HG03196 (cell line): ENCODE measurements around the gene MRPL43.
"Not testable (repeated sequence)": the region's sequence is repeated elsewhere in the genome, so short reads cannot be mapped to it uniquely, and the experiment has no call there.

ENCODE experiments used
- ATAC-seq: cut with Tn5 transposase; IDR thresholded peaks from one replicate; pipeline ENCODE4 v1.9.1; 2021; ENCODE audit not compliant: unreplicated experiment

Gene MRPL43

DNA sequence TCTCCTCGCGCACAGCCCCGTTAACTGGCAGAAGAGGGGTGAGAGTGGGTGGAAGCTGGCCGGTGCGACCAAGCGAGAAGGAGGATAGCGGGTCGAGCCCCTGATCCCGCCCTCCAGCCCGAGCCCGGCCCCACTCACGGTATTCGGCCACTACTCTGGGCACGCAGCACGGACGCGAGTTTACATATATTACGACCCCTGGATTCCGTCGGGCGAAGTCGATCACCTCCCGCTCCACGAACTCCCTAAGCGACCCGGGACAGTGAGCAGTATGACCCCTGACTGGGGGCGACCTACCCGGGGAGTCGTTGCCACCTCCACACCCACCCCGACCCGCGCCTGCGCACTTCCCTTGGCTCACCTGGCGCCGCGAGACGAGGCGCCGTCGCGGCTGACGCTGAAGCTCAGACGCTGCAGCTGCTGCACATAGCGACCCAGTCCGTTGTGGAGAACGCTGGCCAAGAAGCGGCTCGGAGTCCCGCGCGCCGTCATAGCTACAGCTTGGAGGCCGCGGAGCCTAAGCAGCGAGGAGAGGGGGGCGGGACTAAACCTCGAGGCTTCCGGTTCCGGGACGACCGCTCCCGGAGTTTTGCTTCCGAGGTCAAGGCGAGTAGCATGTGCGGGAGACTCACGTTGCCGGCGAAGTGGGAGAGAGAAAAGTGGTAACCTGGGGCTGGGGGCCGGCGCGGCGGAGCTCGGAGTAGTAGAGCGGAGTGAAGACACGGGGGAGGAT, at the start of gene MRPL43, which contains the start of gene TWNK:
Gene MRPL43 (minus strand): TSS at position 546 of the 733 bp plus-strand sequence. CDS start 54 bp downstream, at position 492.
Gene TWNK (plus strand): TSS at position 592 of the 733 bp plus-strand sequence. CDS start 668 bp downstream, outside the sequence.
- ATAC-seq, result peak; percentile 71

DNA sequence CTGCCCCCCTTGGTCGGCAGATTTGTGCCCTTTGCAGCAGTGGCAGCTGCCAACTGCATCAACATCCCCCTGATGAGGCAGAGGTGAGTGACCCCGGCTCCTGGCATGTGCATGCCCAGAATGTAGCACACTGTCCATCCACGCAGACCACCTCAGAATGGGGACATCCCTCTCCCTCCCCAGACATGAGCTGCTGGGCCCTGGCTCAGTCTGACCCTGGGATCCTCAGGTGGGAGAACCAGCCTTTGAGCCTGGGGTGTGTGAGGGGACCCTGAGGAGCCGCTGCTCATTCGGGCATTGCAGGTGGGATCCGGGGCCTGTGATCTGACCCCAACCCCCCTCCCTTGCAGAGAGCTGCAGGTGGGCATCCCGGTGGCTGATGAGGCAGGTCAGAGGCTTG, 49.4 kb upstream of the MRPL43 start:
- ATAC-seq, result no peak

DNA sequence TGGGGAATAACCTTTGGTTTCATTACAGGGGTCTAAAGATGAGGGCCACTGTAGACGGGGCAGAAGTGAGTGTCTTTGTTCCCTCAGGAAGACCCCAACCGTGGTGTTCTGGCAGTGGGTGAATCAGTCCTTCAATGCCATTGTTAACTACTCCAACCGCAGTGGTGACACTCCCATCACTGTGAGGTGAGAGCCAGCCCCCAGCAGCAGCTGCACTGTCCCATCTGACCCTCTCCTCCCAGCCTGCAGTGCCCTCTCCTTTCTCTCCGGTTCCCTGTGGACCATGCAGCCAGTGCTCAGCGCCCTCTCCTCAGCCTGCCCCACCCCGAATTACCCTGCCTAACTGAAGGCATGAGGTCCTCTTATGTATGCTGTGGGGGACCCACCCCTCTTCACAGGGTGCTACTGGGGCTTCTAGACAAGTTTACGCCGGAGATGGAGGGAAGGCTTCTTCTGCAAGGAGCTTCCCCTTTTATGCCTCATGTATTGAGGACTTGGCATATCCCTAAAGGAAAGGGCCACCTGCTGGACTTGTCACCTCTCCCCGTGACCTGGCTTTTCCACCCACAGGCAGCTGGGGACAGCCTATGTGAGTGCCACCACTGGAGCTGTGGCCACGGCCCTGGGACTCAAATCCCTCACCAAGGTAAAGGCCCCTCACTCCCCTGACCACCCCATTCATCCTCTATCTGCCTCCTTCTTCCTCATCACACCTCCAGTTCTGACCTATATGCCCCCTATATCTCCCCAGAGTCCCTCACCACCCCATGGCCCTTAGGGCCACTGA, 48.8 kb upstream of the MRPL43 start:
- no peak for ATAC-seq

DNA sequence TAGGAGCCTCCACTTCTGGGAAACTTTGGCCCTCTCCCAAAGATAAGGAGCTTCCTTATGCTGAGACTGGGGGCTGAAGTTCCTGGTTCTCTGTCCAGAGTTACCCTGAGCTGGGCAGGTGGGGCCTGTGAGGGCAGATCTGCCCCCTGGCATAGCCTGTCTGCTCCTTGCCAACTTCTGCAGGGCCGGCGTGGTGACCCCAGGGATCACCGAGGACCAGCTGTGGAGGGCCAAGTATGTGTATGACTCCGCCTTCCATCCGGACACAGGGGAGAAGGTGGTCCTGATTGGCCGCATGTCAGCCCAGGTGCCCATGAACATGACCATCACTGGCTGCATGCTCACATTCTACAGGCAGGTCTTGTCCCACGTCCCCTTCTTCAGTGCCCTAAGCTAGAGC, 48.0 kb upstream of the MRPL43 start:
- no peak for ATAC-seq

DNA sequence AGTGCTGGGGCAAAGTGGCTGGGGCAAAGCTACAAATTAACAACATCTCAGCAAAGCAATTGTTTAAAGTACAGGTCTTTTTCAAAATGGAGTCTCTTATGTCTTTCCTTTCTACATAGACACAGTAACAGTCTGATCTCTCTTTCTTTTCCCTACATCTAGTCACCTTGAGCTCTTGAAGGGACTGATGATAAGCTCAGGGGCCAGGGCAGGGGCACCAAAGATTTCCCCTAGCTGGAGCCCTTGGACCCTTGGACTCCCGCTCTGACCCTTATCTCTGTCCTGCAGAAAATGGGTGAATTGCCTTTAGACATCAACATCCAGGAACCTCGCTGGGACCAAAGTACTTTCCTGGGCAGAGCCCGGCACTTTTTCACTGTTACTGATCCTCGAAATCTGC, 47.1 kb upstream of the MRPL43 start:
- ATAC-seq, result not testable (repeated sequence)

DNA sequence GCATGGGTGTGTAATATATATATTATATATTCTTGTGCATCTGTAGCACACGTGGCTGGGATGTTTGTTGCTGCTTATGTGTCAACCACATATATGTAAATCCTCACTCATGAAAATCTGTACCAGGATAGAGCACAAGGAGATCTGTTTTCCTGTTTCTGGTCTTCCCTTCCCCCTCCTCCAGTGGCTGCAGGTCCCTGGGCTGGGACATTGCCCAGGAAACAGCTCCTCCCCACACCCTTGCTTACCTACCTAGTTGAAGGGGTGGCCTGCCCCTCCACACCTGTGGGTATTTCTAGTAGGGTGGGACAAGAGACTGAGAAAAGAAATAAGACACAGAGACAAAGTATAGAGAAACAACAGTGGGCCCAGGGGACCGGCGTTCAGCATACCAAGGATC, 46.0 kb upstream of the MRPL43 start:
- ATAC-seq, result no peak

DNA sequence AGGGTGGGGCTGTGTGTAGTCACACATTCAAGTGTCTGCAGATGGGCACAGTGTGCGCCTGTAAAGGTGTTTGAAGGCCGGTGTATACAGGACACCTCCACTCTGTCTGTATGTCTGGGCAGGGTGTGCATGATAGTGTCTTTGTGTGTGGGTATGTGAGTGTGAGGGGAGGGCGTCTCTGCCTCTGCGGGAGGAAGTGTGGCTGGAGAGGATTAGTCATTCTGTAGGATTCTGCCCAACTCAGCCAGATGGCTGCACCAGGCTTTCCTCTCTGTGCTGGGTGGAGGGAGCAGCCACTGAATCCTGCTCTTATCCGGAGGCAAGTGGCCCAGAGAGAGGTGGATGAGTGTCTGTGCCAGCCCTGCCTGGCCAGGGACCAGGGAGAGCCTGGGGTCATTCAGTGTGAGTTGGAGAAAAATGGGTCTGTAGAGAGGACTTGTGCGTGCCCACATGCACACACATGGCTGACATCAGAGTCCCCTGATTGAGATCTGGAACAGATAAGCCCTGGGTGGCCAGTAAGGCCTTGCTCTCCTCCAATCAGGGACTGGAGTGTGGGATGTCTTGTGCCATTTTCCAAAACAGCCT, 45.4 kb upstream of the MRPL43 start:
- no peak for ATAC-seq

DNA sequence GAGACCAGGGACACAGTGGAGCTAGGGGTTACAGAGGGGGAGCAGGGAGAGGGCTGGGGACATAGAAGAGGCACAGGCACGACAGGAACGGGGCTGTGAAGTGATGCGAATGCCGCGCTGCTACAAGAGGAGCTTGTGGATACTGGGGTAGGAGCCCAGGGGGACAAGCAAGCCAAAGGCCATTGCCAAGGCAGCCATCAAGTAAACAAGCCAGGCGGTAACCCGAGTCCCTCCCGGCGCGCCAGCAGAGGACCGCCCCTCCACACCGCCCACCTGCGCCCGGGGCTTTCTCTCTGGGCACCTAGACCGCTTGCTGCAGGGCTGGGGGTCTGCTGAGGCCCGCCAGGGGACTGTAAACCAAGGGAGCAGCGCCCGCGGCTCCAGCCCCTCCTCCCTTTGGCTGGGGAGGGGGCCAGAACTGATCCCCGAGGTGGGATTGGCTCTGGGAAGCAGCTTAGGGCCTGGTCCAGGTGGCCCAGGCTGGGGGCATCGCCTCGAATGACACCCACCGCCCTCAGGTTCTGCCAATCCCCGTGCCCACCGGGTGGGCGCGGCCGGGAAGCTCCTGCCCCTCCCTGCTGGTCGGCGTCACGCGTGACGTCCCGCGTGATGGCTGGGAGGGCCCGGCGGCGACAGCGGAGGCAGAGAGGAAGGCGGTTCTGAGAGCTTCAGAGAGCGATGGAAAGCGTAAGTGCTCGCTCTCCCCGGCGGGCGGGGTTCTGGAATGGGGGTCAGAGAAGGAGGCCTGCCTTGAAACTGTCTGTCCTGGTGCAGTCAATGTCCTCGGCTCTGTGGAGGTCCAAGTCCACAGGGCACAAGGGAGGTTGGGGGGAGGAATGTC, 44.7 kb upstream of the MRPL43 start:
- no peak for ATAC-seq

DNA sequence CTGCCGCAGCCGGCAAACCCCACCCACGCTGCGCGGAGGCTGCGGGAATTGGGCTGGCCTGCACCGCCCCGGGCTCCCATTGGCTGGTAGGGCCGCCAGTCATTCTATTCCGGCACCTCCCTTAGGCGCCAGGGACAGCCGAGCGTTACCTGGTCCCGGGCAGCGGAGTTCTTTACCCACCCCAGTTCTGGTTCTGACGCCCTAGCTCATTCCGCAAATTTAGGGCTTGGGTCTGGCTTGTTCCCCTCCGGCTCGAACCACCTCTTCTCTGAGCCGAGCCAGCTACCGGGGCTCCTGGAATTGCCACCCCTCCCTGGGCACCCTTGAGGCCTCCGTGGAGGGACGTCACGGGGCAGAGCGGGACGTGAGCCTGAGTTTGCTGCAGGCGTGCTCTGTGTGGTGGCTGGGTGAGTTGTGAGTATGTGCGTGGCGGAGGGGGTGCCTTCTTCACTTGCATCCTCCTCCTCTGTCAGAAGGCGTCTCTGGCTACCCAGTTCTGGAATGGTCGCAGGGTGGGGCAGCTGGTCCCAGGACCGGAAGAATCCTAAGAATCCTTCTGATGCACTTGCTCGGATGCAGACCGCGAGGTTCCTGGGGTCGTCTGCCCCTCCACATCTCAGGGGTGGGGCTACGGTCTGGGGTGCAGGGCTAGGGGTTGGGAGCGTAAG, 44.0 kb upstream of the MRPL43 start, which contains the start of the genes PDZD7 and SFXN3:
Gene PDZD7 (minus strand): TSS at position 2 of the 668 bp plus-strand sequence. CDS start 910 bp downstream, outside the sequence.
Gene SFXN3 (plus strand): TSS at position 107 of the 668 bp plus-strand sequence. CDS start 3,461 bp downstream, outside the sequence.
- peak; percentile 83 for ATAC-seq

DNA sequence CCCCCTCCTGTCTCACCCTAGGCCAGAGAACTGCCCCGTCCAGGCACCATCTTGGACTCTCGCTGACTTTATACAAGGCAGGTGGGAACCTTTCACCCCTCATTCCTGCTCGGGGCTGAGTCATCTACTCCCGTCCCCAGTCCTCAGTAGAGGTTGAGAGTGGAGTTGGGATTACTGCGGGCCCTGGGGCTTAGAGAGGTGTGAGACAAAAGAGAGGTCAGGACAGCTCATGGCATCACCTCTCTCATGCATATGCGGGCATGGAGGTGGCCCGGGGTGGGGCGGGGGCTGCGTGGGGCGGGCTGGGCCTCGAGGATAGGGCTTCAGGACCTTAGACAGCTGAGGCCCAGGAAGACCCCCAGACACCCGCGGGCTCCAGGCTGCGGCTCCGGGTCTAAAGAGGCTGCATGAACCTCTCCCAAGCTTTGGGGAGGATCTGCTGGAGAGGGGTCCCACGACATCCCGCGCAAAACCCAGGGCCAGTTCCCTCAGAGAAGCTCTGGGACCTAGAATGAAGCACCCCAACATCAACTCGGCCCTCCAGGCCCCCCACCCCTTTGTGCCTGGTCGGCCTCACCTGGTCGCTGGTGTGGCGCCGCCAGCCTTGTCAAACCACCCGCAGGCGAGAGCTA, 43.3 kb upstream of the MRPL43 start:
- ATAC-seq, result no peak

DNA sequence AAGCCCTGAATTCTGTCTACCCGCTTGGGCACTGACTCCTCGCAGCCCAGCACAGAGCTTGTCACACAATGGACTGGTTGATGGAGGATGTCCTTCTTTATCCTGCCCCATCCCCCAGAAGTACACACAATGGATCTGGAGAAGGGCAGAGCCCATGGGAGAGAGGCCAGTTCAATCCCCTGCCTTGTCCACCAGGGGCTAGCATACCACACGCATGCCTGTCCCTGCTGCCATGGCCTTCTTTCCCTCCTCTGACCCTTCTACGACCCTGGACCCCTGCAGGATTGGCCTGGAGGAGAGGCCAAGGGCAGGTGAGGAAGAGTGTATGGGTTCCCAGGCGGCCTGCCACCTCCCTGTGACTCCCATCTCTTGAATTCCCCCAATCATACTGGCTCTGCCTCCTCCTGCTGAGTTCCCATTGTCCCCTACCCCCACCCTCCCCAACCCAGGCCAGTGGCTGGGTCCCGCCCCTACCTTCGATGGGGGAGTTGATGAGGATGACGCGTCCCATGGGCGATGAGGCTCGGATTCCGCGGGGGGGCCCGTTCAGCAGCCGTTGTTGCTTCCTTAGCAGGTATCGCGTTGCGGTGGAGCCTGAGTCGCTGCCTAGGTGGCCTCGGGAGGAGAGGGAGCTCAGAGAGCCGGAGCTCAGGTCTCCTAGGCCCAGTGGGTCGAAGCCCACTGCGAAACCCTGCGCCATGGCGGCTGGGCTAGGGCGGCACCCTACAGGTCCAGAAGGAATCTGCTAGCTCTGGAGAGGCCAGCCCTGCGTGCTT, 42.4 kb upstream of the MRPL43 start:
- no peak for ATAC-seq

DNA sequence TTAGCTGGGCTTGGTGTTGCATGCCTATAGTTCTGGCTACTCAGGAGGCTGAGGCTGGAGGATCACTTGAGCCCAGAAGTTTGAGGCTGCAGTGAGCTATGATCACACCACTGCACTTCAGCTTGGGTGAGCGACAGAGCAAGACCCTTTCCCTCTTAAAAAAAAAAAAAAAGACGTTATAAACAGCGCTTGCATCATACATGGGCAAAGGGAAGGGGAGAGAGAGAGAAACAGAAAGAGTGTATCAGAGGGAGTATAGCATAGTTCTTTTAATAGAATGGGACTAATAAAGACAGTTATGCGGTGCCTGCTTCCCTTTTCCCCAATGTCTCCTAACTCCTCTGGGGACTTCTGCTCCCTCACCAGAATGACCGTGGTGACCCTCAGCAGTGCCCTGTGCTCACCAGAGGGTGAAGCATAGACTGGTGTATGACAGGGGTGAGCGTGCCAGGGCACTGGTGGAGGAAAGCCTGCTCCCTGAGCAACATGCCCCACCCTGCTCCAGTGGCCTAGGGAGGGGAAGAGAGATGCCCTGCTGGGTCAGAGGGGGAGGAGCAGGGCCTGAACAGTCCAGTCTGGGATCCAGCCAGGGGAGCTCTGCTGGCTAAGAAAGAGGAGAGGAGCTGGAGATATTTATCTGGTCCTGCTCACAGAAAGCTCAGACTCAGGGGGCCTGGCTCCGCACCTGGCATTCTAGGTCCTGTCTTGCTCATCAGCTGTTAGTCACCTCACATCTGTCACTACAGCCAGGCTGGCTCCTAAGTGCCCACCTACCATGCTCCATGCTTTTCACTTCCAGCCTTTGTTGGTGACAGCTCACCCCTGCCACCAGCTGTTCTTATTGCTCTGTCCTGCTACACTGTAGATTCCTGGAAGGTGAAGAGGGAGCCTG, 41.4 kb upstream of the MRPL43 start:
- no peak for ATAC-seq

DNA sequence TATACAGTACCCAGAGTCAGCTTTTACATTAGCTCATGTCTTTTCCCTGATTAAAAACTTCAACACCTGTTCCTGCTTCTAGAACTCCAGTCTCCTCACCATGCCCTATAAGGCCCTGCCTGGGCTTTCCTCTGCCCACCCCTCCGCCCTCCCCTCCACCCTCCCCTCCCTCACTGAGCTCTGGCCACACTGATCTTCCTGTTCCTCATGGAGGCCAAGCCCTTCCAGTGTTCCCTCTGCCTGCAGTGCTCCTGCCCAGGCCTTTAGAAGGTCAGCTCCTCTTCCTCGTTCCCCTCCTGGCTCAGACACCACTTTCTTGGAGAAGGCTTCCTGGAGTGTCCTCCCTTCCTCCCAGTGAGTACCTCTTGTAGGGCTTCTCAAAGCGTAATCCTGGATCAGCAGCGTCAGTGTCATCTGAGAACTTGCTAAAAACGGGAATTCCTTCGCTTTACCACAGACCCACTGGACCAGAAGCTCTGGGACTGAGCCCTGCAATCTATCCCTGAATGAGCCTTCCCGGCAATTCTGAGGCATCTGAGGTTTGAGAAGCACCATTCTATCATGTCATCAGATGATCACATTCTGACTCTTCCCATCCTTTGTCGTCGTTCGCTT, 39.9 kb upstream of the MRPL43 start:
- no peak for ATAC-seq

DNA sequence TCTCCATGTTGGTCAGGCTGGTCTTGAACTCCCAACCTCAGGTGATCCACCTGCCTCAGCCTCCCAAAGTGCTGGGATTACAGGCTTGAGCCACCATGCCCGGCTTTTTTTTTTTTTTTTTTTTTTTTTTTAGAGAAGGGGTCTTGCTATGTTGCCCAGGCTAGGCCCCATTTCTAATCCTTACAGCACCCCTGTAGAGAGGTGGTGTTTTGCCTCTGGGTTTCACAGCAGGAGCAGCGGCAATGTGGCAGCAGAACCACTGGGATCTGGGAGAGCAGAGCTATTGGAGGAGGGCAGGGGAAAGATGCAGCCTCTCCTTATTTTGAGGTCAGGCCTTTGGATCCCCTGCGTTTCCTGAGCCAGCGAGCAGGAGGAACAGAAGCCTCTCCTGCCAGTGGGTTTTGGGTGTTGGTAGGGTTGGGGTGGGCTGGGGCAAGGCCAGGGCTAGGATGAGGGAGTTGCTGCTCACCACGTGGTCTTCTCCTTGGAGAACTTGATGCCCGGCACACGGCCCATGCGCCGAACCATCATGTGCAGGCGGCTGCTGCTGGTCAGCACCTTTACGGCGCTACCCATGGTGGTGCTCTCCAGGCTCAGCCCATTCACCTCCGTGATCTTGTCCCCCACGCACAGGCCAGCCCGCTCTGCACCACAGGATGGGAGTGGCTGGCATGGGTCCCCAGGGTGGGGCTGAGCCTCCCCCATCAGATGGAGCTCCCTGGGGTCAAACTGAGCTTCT, 35.8 kb upstream of the MRPL43 start:
- no peak for ATAC-seq

DNA sequence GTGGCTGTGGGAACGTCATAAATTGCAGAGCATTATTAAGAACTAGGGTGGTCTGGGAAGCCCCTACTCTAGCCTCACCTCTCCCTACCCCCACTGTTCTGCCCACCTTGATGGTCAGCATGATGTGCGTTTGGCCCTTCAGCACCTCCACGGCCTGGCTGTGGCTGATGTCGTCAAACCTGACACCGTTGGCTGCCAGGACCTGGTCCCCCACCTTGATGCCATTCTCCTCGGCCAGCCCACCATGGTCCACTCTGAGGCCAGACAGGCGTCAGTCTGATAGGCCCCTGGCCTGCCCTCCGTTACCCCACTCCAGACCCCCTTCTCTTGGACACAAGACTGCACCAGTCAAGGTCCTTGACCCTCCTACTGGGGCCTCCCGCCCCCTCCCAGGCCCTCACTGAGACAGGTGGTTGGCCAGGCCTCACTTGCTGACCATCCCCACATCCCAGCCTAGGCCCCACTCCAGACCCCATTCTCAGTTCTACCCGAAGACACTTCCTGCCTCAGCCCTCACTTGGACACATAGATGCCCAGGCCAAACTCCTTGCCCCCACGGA, 34.5 kb upstream of the MRPL43 start:
- ATAC-seq, result no peak

DNA sequence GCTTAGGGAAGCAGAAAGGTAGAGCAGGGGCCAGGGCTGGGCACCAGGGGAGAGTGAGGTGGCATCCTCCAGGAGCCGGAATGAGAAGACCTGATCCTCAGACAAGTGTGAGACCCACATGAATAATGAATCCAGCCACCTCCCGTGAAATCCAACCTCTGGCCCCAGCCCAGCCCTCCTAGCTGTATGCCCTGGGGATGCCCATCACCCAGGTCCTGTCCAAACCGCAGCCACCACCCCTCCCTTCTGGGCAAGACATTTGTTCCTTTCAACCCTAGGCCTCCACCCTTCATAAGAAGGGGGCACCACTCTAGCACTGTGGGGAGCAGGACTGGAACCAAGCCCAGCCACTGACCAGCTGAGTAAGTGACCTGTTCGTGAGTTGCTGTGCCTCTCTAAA, 33.9 kb upstream of the MRPL43 start:
- no peak for ATAC-seq
